GM18870 (cell line): Measurements from ENCODE around the gene GRIK5.

Experiments used
- ATAC-seq: cut with Tn5 transposase; IDR thresholded peaks from one replicate; pipeline ENCODE4 v1.9.1; 2021; ENCODE audit warnings: moderate library complexity; ENCODE audit not compliant: unreplicated experiment

Gene GRIK5

DNA sequence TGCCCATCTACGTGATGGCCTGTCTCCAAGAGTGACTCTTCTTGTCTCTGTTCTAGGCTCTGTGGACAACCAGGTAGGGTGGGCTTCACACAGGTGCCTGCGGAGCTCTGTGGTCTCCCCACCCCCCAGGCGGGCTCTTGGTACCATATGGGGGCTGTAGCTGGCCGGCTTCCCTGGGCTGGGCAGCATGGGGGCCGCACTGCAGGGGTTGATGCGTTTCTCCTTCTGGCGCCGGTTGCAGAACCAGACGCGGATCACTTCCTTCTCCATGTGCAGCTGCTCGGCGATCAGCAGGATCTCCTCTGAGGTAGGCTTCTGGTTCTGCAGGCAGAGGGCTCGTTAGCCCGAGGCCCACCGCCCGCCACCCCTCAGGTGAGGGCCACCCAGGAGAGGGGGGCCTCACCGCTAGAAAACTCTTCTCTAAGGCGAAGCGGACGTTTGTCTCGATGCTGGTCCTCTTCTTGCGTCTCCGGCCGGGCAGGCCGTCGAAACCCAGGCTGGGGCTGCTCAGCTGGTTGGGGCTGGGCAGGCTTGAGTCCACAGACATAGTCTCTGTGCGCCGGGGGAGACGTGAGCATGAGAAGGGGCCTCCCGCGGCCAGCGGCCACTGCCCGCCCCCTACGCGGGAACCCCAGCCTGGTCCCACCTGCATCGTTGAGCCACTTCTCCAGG, 25.3 kb upstream of the GRIK5 start:
- no peak for ATAC-seq

DNA sequence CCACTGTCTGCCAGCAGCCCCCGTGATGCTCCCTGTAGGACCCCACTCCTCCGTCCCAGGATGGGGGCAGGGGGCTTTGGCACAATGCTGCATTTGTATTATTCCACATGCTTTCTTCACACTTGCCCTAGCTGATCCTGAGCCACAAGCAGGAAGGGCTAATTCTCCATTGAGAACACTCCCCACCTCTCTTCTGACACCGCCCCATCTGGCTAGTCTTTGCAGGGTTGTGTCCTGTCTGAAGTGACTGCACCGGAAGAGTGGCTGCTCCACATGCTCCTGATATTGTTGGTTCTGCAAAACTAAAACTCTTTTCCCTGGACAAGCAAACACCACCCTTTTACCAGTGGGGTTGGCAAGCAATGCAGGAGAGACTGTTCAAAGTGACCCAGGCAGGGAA, 23.9 kb upstream of the GRIK5 start:
- no peak for ATAC-seq

DNA sequence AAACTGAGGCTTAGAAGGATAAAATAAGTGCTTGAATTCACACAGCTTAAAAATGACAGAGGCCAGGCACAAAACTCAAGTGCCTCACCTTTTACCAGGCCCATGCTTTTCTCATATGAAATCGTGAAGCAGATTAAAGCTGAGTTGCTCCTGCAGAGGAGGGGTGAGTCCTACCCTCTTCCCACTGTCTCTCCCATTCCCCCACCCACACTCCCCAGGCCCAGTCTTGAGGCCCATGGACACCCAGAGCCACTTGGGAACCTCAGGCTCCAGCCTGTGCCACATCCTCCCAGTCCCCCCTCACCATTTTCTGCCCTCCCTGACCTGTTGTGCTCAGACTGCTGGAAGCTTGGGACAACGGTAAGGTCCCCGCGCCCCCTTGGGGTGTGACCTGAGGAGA, 23.5 kb upstream of the GRIK5 start:
- ATAC-seq = no peak

DNA sequence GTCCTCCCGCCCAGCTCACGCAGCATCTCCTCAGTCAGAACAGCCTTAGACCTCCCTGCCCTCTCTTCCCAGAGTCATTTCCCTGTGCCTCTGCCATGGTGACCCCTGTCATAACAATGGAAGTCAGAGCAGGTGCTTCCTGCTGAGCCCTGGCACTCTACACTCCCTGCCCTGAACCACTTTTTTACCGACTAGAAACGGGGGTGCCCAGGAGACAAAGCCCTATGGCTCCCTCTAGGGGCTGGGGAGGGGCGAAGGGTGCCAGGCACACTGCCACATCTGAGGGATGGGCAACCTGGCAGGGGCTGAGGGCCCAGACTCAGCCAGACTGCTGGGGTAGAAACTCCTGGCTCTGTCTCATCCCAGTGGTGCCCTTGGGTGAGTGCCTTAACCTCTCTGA, 22.3 kb upstream of the GRIK5 start:
- no peak for ATAC-seq

DNA sequence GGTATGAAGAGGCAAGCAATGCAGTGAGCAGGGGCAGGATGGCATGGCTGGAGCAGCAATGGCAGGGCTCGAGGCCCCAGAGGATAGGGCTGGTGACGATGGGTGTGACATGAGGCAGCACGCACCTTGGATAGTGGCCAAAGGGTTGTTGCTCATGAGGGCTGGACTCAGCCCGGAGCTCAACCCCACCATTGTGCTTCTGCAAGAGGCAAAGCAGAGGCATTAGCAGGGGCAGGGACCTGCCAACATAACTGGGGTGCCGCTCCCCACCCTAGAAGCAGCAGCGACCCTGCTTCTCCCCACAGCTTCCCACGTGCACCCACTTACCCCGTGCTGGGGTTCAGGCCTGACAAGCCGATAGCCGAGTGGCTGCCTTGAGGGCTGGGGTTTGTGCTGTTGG, 21.7 kb upstream of the GRIK5 start:
- no peak for ATAC-seq

DNA sequence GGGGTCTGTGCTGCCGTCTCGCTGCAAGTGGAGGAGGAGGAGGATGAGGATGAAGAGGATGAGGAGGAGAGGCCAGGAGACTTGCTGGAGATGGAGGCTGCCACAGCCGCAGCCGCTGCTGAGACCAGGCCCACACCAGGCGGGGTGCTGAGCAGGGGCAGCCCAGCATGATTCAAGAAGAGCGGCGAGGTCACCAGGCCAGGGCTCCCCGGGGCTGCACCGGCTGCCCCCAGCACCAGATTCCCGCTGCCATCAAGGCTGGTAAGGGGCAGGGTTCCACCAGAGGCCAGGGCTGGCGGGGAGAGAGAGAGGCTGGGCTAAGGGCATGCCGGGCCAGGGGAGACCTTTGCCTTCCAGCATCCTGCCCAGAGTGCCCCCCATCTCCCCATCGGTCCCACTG, 21.3 kb upstream of the GRIK5 start:
- no peak for ATAC-seq

DNA sequence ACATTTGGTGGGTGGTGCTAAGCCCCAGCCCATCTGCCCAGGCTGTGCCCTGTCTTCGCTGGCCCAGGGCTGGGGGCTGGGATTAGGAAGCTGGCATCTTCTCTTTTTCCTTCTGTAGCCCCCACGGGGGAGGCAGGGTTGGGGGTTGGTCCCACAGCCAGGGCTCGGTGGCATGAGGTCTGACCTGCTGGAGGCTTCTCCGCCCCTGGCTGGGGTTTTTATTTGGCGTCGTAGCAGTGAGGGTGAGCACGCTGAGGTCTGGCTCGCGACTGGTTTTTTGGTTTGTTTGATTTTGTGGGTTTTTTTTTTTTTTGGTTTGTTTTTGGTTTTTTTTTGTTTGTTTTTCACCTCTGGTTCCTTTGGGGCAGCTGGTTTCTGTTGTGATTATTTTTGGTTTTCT, 20.7 kb upstream of the GRIK5 start:
- no peak for ATAC-seq

DNA sequence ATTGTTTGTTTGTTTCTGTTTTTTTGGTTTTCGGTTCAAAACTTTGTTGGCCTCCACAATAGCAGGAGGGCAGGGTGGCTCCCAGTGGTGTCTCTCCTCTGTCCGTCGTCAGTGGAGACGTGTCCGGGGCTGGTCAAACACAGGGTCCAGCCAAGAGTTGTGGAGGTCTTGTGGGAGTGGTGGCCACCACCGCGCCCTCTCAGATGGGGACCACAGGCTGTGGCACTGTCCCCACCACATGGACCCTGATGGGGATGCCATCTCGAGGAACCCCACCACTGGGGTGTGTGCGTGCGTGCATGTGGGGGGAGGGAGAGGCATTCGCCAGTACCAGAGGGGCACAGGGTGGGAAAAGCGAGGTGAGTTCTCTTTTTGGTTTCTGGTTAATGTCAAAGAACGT, 19.8 kb upstream of the GRIK5 start:
- no peak for ATAC-seq

DNA sequence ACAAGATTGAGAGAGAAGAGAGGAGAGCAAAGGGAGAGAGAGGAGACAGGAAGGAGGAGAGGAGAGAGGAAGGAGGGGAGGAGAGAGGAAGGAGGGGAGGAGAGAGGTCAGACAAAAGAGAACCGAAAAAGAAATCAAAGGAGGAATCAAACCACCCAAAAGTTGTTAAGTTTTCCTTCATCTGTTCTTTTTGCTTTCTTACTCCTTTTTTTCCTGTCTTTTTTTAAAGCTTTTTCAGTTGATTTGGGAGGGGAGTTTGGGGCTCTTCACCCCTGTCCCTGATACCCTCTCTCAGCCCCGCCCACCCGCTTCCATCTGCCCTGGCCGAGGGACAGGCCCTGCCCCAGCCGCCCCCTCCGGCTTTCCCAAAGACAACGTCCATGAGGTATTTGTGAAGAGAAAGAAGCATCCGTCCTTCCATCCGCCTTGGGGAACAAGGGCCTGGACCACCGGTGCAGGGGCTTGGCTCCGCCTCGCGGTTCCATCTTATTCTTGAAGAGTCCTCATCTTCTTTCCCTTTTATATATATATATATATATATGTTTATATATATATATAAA, 19.3 kb upstream of the GRIK5 start:
- ATAC-seq = no peak

DNA sequence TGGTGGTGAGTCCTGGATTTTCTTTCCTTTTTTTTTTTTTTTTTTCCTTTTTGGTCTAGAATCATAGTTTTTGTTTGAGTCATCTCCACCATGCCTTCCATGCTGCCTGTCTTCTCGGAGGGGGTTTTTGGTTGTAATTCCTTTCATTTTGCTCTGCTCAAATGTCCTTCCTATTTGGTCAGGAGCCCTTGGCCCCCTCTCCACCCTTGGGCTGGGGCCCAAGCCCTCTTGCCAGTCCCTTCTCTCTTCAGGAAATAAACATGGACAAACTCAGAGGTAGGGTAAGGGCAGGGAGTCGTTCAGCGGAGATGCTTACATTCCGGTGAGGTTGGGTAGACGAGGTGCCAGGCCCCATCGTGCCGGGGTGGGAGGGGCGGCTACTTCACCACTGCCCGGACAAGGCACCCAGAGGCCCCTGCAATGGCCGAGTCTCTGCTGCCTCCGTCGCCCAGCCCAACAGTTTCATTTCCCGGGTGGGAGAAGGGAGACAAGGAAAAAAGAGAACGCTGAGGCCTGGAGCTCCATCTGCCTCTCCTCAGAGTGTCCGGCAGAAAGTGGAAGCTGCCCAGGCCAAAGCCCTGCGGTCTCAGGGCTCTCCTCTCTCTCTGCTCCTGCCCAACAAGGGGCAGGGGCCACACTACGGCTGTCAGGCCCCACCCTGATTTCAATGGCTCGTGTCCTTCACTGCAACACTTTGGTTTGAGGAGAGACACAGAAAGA, 18.6 kb upstream of the GRIK5 start:
- no peak for ATAC-seq

DNA sequence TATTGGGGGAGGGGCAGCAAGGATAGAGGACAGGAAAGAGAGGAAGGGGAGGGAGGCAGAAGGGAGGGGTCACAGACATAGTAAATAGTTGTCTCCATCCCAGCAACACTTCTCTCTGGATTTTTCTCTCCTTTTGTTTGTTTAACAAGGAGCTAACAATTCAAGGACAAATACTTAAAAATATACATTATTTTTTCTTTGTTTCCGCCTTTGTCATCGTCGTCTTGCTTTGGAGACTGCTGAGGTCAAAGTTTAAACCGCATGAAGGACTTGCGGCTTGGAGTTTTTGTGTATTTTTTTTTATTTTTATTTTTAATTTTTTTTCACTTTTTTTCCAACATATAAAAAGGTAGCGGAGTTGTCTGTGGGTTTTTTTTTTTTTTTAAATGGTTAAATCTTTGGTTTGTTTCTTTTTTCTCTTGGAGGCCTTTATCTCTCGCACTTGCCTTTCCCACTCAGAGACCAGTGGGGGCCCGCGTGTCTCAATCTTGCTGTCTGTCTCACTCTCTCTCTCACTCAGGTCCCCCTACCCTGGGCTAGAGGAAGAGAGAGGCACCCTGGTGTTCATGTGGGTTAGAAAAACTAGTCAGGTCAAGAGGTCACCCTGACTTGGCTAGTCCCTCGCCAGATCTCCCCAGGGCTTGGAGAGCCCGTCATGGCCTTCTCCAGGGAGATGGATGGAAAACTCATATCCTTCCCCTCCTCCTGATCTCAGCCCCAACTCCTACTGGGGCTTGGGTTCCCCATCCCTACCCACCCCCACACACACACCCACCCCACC, 17.0 kb upstream of the GRIK5 start:
- no peak for ATAC-seq

DNA sequence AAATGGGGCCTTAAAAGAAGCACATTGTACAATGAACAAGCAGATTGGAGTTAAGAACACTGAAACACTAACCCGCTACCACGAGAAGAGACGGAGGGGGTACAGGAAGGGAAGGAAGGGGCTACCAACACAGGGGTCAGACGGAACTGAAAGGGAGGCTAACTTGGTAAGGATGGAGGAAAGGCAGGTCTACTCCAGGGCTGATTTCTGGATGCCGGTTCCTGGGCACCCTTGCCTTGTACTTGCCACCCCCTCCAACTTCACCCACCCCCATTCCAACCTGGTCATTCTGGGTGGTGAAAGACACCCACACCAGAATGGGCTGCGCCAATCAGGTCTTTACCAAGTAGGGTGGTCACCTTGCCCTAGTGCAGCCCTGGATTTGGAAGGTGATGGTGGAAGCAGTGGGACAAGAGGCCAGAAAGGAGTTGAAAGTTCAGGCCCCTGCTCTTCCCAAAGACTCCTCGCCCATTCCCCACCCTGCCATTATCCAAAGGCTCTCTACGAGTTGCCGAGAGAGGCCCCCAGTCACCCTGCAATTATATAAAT, 16.3 kb upstream of the GRIK5 start:
- no peak for ATAC-seq

DNA sequence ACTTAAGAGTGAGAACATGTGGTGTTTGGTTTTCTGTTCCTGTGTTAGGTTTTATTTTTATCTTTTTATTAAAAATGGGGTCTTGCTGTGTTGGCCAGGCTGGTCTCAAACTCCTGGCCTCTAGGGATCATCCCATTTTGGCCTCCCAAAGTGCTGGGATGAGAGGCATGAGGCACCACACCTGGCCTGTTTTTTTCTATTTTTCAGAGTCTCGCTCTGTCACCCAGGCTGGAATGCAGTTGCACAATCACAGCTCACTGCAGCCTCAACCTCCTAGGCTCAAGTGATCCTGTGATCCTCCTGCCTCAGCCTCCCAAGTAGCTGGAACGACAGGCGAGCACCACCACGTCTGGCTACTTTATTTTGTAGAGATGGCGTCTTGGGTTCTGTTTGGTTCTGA, 13.5 kb upstream of the GRIK5 start:
- no peak for ATAC-seq

DNA sequence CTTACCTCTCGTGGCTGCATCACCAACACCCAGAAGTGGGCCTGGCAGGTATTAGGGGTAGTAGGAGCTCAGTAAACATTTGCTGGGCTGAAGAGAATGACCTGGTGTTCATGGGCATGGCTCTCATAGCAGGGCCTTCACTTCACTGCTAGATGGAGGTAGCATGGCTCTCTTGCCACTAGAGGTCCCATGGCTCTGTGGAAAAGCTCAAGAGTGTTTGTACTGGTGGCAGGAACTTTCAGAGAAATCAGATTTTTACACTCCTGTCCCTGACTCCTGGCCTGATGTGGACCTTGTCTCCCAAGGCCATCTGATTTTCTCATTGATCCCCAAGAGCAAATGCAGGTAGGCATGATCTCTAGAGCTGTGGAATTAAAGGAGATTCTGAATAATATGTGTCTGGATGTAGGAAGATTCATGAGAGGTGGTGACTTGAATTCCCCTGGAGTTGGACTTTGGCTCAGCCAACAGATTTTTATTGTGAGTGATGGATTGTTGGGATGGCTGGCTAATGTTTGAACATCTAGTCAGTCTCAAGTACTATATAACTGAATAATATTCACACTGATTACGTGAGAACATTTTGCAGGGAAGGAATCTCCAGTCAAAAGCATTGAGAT, 11.7 kb upstream of the GRIK5 start:
- ATAC-seq = no peak

DNA sequence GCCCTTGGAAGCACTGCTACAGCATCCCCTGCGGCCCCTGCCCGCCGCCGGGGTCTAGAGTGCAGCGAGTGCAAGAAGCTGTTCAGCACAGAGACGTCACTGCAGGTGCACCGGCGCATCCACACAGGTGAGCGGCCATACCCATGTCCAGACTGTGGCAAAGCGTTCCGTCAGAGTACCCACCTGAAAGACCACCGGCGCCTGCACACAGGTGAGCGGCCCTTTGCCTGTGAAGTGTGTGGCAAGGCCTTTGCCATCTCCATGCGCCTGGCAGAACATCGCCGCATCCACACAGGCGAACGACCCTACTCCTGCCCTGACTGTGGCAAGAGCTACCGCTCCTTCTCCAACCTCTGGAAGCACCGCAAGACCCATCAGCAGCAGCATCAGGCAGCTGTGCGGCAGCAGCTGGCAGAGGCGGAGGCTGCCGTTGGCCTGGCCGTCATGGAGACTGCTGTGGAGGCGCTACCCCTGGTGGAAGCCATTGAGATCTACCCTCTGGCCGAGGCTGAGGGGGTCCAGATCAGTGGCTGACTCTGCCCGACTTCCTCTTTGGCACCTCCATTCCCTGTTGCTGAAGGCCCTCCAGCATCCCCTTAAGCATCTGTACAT, 10.9 kb upstream of the GRIK5 start:
- no peak for ATAC-seq

DNA sequence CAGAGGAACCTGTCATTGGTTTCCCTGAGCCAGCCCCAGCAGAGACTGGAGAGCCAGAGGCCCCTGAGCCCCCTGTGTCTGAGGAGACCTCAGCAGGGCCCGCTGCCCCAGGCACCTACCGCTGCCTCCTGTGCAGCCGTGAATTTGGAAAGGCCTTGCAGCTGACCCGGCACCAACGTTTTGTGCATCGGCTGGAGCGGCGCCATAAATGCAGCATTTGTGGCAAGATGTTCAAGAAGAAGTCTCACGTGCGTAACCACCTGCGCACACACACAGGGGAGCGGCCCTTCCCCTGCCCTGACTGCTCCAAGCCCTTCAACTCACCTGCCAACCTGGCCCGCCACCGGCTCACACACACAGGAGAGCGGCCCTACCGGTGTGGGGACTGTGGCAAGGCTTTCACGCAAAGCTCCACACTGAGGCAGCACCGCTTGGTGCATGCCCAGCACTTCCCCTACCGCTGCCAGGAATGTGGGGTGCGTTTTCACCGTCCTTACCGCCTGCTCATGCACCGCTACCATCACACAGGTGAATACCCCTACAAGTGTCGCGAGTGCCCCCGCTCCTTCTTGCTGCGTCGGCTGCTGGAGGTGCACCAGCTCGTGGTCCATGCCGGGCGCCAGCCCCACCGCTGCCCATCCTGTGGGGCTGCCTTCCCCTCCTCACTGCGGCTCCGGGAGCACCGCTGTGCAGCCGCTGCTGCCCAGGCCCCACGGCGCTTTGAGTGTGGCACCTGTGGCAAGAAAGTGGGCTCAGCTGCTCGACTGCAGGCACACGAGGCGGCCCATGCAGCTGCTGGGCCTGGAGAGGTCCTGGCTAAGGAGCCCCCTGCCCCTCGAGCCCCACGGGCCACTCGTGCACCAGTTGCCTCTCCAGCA, 10.1 kb upstream of the GRIK5 start:
- no peak for ATAC-seq

DNA sequence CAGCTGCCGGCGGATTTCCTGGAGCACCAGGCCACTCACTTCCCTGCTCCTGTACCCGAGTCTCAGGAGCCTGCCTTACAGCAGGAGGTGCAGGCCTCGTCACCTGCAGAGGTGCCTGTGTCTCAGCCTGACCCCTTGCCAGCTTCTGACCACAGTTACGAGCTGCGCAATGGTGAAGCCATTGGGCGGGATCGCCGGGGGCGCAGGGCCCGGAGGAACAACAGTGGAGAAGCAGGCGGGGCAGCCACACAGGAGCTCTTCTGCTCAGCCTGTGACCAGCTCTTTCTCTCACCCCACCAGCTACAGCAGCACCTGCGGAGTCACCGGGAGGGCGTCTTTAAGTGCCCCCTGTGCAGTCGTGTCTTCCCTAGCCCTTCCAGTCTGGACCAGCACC, 9.3 kb upstream of the GRIK5 start:
- ATAC-seq = no peak

DNA sequence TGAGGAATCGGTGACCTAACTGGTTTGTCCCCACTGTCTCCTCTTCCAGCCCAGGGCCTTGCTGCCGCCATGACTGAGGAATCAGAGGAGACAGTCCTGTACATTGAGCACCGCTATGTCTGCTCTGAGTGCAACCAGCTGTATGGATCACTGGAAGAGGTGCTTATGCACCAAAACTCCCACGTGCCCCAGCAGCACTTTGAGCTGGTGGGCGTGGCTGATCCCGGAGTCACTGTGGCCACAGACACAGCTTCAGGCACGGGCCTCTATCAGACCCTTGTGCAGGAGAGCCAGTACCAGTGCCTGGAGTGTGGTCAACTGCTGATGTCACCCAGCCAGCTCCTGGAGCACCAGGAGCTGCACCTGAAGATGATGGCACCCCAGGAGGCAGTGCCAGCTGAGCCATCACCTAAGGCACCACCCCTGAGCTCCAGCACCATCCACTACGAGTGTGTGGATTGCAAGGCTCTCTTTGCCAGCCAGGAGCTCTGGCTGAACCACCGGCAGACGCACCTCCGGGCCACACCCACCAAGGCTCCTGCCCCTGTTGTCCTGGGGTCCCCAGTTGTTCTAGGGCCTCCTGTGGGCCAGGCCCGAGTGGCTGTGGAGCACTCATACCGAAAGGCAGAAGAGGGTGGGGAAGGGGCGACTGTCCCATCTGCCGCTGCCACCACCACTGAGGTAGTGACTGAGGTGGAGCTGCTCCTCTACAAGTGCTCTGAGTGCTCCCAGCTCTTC, 8.7 kb upstream of the GRIK5 start:
- ATAC-seq = no peak

DNA sequence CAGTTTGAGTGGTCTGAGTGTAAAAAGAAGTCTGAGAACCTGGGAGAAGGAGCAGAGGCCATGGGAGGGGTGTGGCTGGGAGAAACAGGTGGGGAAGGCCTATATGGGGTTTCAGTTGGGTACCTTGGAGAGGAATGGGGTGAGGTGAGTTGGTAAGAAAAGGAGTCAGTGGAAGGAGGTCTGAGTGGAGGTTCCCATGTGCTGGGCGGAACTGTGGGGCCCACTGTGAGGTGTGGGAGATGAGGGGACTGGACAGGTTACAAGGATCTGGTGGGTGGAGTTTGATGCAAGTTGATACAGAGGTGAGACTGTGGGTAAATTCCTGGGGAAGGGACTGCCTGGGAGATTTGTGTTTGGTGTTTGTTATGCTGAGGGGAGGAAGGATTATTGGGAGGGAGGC, 8.1 kb upstream of the GRIK5 start:
- ATAC-seq = no peak
